Measurements from ENCODE around the gene ERGIC1.

DNA sequence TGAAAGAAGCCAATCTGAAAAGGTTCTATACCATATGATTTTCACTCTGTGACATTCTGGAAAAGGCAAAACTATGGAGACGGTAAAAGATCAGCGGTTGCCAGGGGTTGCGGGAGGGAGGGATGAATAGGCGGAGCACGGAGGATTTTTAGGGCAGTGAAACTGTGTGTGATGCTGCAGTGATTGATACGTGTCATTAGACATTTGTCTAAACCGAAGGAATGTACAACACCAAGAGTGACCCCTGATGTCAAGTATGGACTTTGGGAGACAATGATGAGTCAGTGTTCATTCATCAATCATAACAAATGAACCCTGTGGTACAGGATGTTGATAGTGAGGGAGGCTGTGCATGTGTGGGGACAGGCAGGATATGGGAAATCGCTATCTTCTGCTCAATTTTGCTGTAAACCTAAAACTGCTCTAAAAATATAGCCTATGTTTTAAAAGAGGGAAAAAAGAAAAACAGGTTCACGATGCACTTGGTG is 34.4 kb downstream of the ERGIC1 start:
- TF ChIP-seq, protein P1, sequence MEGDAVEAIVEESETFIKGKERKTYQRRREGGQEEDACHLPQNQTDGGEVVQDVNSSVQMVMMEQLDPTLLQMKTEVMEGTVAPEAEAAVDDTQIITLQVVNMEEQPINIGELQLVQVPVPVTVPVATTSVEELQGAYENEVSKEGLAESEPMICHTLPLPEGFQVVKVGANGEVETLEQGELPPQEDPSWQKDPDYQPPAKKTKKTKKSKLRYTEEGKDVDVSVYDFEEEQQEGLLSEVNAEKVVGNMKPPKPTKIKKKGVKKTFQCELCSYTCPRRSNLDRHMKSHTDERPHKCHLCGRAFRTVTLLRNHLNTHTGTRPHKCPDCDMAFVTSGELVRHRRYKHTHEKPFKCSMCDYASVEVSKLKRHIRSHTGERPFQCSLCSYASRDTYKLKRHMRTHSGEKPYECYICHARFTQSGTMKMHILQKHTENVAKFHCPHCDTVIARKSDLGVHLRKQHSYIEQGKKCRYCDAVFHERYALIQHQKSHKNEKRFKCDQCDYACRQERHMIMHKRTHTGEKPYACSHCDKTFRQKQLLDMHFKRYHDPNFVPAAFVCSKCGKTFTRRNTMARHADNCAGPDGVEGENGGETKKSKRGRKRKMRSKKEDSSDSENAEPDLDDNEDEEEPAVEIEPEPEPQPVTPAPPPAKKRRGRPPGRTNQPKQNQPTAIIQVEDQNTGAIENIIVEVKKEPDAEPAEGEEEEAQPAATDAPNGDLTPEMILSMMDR (conservative IDR thresholded peaks at IDR 0.05; ENCODE audit: low read length), result no peak
- no peak for TF ChIP-seq EZH2phosphoT487 (IDR thresholded peaks at IDR 0.05; ENCODE audit: borderline replicate concordance)
